Measurements from ENCODE around the gene NEUROG1.

DNA sequence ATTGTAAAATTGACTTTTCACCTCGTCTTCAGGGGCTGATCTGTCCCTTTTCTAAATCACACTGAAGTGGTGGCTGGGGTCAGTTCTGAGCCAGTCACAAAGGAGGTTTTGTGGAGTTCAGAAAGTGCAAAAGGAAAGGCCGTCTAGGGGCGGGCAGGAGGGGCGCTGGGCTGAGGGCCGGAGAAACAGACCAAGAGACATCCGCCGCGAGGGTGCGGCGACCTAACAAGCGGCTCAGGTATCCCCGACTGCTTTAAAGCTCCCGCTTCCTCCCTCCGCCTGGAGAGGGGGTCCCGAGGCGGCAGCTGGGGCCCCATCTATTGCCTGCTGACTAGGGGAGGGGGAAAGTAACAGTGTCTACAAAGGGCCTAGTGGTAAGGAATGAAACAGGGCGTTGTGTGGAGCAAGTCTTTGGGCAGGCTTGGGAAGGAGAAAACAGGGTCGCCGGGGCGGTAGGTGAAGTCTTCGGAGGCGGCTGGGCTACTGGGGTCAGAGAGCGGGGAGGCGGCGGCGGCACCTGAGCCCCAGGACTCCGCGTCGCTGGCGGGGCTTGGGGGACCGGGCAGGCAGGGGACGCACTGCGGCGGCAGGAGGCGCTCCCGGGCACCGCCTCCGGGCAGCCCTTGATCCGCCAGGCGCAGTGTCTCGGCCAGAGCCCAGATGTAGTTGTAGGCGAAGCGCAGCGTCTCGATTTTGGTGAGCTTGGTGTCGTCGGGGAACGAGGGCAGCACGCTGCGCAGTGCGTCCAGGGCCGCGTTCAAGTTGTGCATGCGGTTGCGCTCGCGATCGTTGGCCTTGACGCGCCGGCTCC lies 950 bp downstream of the NEUROG1 start:
- no peak for TF ChIP-seq POLR2A (IDR thresholded peaks at IDR 0.05)
- TF ChIP-seq POLR2AphosphoS5 (IDR thresholded peaks at IDR 0.05; ENCODE audit: insufficient read depth in 1 of 2, low read depth in 1 of 2): no peak
- TF ChIP-seq, protein P1, sequence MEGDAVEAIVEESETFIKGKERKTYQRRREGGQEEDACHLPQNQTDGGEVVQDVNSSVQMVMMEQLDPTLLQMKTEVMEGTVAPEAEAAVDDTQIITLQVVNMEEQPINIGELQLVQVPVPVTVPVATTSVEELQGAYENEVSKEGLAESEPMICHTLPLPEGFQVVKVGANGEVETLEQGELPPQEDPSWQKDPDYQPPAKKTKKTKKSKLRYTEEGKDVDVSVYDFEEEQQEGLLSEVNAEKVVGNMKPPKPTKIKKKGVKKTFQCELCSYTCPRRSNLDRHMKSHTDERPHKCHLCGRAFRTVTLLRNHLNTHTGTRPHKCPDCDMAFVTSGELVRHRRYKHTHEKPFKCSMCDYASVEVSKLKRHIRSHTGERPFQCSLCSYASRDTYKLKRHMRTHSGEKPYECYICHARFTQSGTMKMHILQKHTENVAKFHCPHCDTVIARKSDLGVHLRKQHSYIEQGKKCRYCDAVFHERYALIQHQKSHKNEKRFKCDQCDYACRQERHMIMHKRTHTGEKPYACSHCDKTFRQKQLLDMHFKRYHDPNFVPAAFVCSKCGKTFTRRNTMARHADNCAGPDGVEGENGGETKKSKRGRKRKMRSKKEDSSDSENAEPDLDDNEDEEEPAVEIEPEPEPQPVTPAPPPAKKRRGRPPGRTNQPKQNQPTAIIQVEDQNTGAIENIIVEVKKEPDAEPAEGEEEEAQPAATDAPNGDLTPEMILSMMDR (IDR thresholded peaks at IDR 0.05): no peak
